ENCODE measurements around the gene C19orf73.
"Not testable (repeated sequence)": the region's sequence is repeated elsewhere in the genome, so short reads cannot be mapped to it uniquely, and the experiment has no call there.

C19orf73 gene

DNA sequence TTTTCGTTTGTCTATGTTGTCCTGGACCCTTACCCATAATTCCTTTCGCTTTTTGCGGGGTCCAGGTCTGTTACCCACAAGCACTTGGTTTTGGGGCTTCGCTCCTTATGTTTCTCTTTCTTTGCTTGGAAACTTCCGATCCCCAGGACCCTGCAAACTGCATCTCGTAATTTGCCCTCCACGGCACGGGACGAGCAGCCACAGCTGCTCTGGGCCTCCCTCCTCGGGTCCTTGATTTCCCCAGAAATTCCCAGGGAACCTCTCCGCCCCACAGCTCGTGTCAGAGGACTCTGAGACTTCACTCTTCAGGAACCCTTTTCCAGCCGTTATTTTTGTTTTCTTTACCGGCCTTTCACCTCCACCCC, 33.1 kb downstream of the C19orf73 start:
- DNase-seq (ENCODE audit: insufficient read length, low spot score) (no peak), FAIRE-seq (no peak)
- TF ChIP-seq POLR2A (IDR thresholded peaks at IDR 0.05; ENCODE audit: low read depth, low read length), result no peak

- TF ChIP-seq POLR2A (IDR thresholded peaks at IDR 0.05; ENCODE audit: low read depth, low read length), result peak; percentile 65; the same call in 1 of the 2 replicates
- FAIRE-seq (no peak), DNase-seq (ENCODE audit: insufficient read length, low spot score) (peak; percentile 95)
These were observed 33.7 kb downstream of the C19orf73 start, which contains the start of gene SNRNP70 for GRCh38 chr19:49085020-49085867. TSS of gene SNRNP70 (plus strand) at chr19:49085451. CDS start at chr19:49086415, 964 bp downstream.

- FAIRE-seq, result no peak
- no peak for TF ChIP-seq POLR2A (IDR thresholded peaks at IDR 0.05; ENCODE audit: low read depth, low read length)
- DNase-seq (ENCODE audit: insufficient read length, low spot score), result no peak
These were observed 34.5 kb downstream of the C19orf73 start for GRCh38 chr19:49084206-49085019.

- FAIRE-seq, result no peak
- no peak for DNase-seq (ENCODE audit: insufficient read length, low spot score)
- TF ChIP-seq POLR2A (IDR thresholded peaks at IDR 0.05; ENCODE audit: low read depth, low read length), result no peak
These were observed 37.7 kb downstream of the C19orf73 start for GRCh38 chr19:49081273-49081672.

- TF ChIP-seq POLR2A (IDR thresholded peaks at IDR 0.05; ENCODE audit: low read depth, low read length), result no peak
- DNase-seq (ENCODE audit: insufficient read length, low spot score), result no peak
- FAIRE-seq, result no peak
These were observed 38.6 kb downstream of the C19orf73 start for GRCh38 chr19:49080392-49080791.

DNA sequence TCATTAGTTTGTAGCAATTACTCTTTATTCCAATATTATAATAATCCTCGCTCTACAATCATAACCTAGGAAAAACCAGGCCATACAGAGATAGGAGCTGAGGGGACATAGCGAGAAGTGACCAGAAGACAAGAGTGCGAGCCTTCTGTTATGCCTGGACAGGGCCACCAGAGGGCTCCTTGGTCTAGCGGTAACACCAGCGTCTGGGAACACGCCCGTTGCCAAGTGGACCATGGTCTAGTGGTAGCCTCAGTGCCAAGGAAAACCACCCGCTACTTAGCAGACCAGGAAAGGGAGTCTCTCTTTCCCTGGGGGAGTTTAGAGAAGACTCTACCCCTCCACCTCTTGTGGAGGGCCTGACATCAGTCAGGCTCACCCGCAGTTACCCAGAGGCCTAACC, 44.1 kb downstream of the C19orf73 start:
- not testable (repeated sequence) for FAIRE-seq; DNase-seq (ENCODE audit: insufficient read length, low spot score)

GRCh38 chr19:49073514-49074378, 45.2 kb downstream of the C19orf73 start:
- FAIRE-seq (no peak), DNase-seq (ENCODE audit: insufficient read length, low spot score) (no peak)
- no peak for TF ChIP-seq POLR2A (IDR thresholded peaks at IDR 0.05; ENCODE audit: low read depth, low read length)

DNA sequence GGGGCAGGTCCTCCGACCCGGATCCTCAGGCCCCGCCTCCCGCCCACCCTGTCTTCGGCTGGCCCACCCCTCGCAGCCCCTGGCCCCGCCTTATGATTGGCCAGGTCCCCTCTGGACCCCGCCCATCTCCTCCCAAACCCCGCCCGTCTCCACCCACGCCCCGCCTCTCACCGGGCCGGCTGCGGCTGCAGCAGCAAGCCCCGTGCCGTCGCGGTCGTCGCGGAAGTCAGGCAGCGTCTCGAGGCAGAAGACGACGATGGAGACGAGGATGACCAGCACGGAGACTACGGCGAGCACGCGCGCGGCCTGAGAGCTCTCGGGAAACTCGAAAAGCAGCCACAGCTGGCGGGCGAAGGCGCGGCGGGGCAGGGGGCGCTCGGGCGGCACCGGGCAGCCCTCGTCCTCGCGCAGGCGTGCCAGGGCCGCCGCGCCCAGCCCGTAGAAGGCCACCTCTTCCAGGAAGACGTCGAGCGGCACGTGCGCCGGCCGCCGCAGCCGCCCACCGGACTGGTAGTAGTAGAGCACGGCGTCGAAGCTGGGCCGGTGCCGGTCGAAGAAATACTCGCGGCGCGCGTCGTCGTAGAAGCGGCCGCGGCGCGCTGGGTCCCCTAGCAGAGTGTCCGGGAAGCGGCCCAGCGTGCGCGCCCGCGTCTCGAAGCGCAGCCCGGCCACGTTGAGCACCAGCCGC, 46.9 kb downstream of the C19orf73 start:
- TF ChIP-seq POLR2A (IDR thresholded peaks at IDR 0.05; ENCODE audit: low read depth, low read length), result no peak
- DNase-seq (ENCODE audit: insufficient read length, low spot score), result no peak
- FAIRE-seq, result no peak

DNA sequence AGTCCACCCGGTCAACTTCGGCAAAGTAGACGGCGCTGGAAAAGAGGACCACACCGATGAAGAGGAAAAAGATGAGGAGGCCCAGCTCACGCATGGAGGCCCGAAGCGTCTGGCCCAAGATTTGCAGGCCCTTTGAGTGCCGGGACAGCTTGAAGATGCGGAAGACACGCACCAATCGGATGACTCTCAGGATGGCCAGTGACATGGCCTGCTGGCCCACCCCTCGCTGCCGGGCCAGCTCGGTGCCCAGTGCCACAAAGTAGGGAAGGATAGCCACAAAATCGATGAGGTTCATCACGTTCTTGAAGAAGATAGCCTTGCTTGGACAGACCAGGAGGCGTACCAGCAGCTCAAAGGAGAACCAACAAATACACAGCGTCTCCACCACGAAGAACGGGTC, 48.5 kb downstream of the C19orf73 start:
- FAIRE-seq (no peak), DNase-seq (ENCODE audit: insufficient read length, low spot score) (no peak)
- no peak for TF ChIP-seq POLR2A (IDR thresholded peaks at IDR 0.05; ENCODE audit: low read depth, low read length)

DNA sequence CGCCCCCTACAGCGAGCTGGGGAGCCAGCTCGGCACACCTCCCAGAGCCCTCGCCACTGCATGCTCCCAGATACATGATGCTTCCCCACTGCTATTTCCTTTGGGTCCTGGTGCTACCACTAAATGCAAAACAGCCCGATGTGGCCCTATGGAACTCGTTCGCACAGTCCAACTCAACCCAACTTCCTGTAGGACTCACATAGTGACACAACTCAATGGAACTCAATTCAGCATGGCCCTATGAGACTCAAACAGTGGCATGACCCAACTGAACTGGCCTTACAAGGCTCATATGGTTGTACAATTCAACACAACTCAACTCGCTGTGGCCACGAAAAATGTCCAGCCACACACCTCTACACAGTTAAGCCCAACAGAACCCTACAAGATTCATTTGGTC, 49.9 kb downstream of the C19orf73 start:
- no peak for FAIRE-seq
- no peak for TF ChIP-seq POLR2A (IDR thresholded peaks at IDR 0.05; ENCODE audit: low read depth, low read length)
- no peak for DNase-seq (ENCODE audit: insufficient read length, low spot score)
